Tibial artery (tissue), 4 donors: ENCODE results near the gene GATAD2A.

ENCODE experiments used
- DNase-seq, 2 donors: peaks; one replicate each; pipeline ENCODE4 v3.0.0-alpha.2; 2019
- H3K27ac ChIP-seq, 2 donors: fragments of 200-600 bp; sonication (generic) in 1 of 2; 1 replicate in 1 of 2; 2 replicates in 1 of 2; pipeline ENCODE4 v1.5.1; 2018 to 2019; ENCODE audit warnings: mild to moderate bottlenecking in 1 of 2
- H3K27me3 ChIP-seq, 2 donors: fragments of 200-600 bp; sonication (generic) in 1 of 2; one replicate each; pipeline versions ENCODE4 v1.5.1 to v1.6.0; 2016 to 2019
- H3K36me3 ChIP-seq, 3 donors: fragments of 200-600 bp; sonication (generic) in 2 of 3; one replicate each; pipeline ENCODE4 v1.5.1; 2016 to 2019; ENCODE audit warnings: mild to moderate bottlenecking in 2 of 3
- H3K4me1 ChIP-seq, 4 donors: fragments of 200-600 bp; sonication (generic) in 2 of 4; 1 replicate in 3 of 4; 2 replicates in 1 of 4; pipeline ENCODE4 v1.5.1; 2016 to 2019
- H3K4me3 ChIP-seq, 2 donors: fragments of 200-600 bp; sonication (generic) in 1 of 2; 1 replicate in 1 of 2; 2 replicates in 1 of 2; pipeline ENCODE4 v1.5.1; 2018 to 2019; ENCODE audit warnings: mild to moderate bottlenecking in 2 of 2
- H3K9me3 ChIP-seq, 3 donors: fragments of 200-600 bp; sonication (generic) in 1 of 3; one replicate each; pipeline ENCODE4 v1.5.1; 2016 to 2019
- CTCF ChIP-seq, 2 experiments: fragments of 200-600 bp in 1 of 2; fragments of 450-650 bp in 1 of 2; IDR thresholded peaks; one replicate each; pipeline ENCODE4 v1.5.1; 2017 to 2019; ENCODE audit warnings: antibody characterized with exemption in 2 of 2, mild to moderate bottlenecking in 1 of 2, moderate library complexity in 1 of 2
- intact Hi-C: fragments of 100-400 bp; cut with DNase I; formaldehyde crosslinking; loops from one replicate; pipeline ENCODE4 v1.15.0; 2023; ENCODE audit warnings: low total_unique reads

Gene GATAD2A

GRCh38 chr19:19552798-19553197 lies 147.3 kb downstream of the GATAD2A start:
- peak; percentile 13 to 31 for TF ChIP-seq CTCF (IDR thresholded peaks at IDR 0.05)
- Histone ChIP-seq H3K27ac (no peak overlapping the region), H3K36me3 (no peaks in the 10 kb centered on the region), H3K9me3 (no peaks in the 10 kb centered on the region), H3K27me3 (peaks cover 0 to 50% of the 10 kb centered on the region in 2 donors), H3K4me1 (no peaks in the 10 kb centered on the region), H3K4me3 (no peak overlapping the region)
- DNase-seq: no peak
- intact Hi-C loops: no loop called here

- intact Hi-C loops: no loop called here
- no peak for TF ChIP-seq CTCF (IDR thresholded peaks at IDR 0.05)
- Histone ChIP-seq H3K27me3 (peaks cover 0 to 41% of the 10 kb centered on the region in 2 donors), H3K36me3 (no peaks in the 10 kb centered on the region), H3K9me3 (no peaks in the 10 kb centered on the region), H3K4me1 (no peaks in the 10 kb centered on the region), H3K4me3 (no peak overlapping the region), H3K27ac (no peak overlapping the region)
- no peak for DNase-seq
Observed at GRCh38 chr19:19553670-19554069, 148.2 kb downstream of the GATAD2A start.

- H3K27ac ChIP-seq: no peak overlapping the region
- no peaks in the 10 kb centered on the region for H3K4me1 ChIP-seq
- peaks cover 0 to 34% of the 10 kb centered on the region in 2 donors for H3K27me3 ChIP-seq
- H3K4me3 ChIP-seq: no peak overlapping the region
- intact Hi-C loops: no loop called here
- H3K36me3 ChIP-seq: no peaks in the 10 kb centered on the region
- peak; percentile 52 to 60 for TF ChIP-seq CTCF (IDR thresholded peaks at IDR 0.05)
- peak in 1 of 2 donors; percentile 68 for DNase-seq
- no peaks in the 10 kb centered on the region for H3K9me3 ChIP-seq
Observed at GRCh38 chr19:19554074-19555023, 148.9 kb downstream of the GATAD2A start.

GRCh38 chr19:19558055-19558454 lies 152.6 kb downstream of the GATAD2A start:
- no peak for DNase-seq
- H3K9me3 ChIP-seq: no peaks in the 10 kb centered on the region
- H3K27ac ChIP-seq: no peak overlapping the region
- peaks cover 0 to 14% of the 10 kb centered on the region in 2 donors for H3K27me3 ChIP-seq
- TF ChIP-seq CTCF (IDR thresholded peaks at IDR 0.05): no peak
- H3K4me1 ChIP-seq: no peaks in the 10 kb centered on the region
- intact Hi-C loops: no loop called here
- no peaks in the 10 kb centered on the region for H3K36me3 ChIP-seq
- H3K4me3 ChIP-seq: no peak overlapping the region
